ENCODE measurements around the gene EIF2S2. TPM values are rescaled to one million over a fixed set of nuclear protein-coding genes. Genes with fewer than 3 reads are reported as not detected.

The EIF2S2 gene
- total RNA-seq, 1 experiment from 2014 or later: 130 TPM

DNA sequence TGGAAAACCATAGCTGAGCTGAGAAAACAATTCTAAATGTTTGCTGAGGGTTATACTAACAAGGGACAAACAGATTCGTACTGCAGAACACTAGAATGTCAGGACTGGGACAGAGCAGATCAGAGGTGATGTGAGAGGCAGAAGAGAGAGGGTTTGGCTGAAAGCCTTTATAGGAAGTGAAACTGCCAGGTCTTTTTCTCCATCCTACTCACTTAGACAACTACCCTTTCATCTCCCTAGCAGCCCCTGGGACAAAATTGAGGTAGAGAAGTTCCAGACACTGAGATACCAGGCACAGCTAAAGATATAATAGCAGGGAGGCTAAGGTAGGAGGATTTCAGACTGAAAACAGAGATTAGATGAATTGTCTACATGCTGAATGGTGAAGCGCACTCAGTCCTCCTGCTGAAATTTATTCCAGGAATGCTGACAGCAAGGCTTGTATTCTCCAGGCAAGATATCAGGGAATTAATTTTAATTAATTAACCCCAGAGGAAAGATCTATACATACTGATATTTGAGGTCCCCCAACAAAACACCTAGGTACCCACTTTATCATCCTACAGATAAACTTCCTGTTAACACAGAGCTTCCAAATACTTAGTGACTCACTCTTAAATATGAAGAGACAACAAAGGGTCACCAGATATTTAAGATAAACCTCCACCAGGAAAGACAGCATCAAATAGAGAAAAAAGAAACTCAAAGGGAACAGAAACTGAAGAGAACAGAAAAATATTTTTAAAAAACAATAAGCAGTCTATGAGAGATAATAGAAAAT lies 12.6 kb upstream of the EIF2S2 start:
- no peaks in the 10 kb centered on the region for H3K36me3 ChIP-seq (ENCODE audit: insufficient read depth, low read length, poor library complexity, severe bottlenecking)
- no peaks in the 10 kb centered on the region for H3K4me1 ChIP-seq (ENCODE audit: insufficient read depth, low read length, poor library complexity, severe bottlenecking)
- CTCF ChIA-PET: no interaction called here
- BruUV-seq (replicated peaks): no TSS peak
- no peak overlapping the region for H3K27ac ChIP-seq (ENCODE audit: low read depth, low read length, poor library complexity, severe bottlenecking)
- no peaks in the 10 kb centered on the region for H3K27me3 ChIP-seq (replicated peaks; ENCODE audit: insufficient read depth, low read depth, low read length, poor library complexity)
- DNase-seq (ENCODE audit: low spot score): no peak
- TF ChIP-seq CTCF (conservative IDR thresholded peaks at IDR 0.05; ENCODE audit: low read depth, low read length) (no peak), EZH2 (IDR thresholded peaks at IDR 0.05; ENCODE audit: borderline replicate concordance, low read depth, low read length, poor library complexity, severe bottlenecking) (no peak)
- POLR2A ChIA-PET (ENCODE audit: low non-redundant PET): interaction anchor here (0.6 kb wide), 1 partner anchor 955 kb away, joined by 4 read pairs; no protein-coding TSS in a partner anchor
- intact Hi-C loops (cut with micrococcal nuclease; ENCODE audit: unreplicated experiment): loop anchor here (5.0 to 10.0 kb wide), 3 partner anchors 192 to 457 kb away; partner anchors contain the start of gene ACTL10
- no peak overlapping the region for H3K4me3 ChIP-seq (ENCODE audit: low read depth, low read length, poor library complexity, severe bottlenecking)
- no peaks in the 10 kb centered on the region for H3K9me3 ChIP-seq (ENCODE audit: low read depth, low read length, poor library complexity, severe bottlenecking)

GRCh38 chr20:34123309-34123708 lies 11.3 kb upstream of the EIF2S2 start:
- no peaks in the 10 kb centered on the region for H3K9me3 ChIP-seq (ENCODE audit: low read depth, low read length, poor library complexity, severe bottlenecking)
- no peak overlapping the region for H3K27ac ChIP-seq (ENCODE audit: low read depth, low read length, poor library complexity, severe bottlenecking)
- no peak overlapping the region for H3K4me3 ChIP-seq (ENCODE audit: low read depth, low read length, poor library complexity, severe bottlenecking)
- BruUV-seq (replicated peaks): no TSS peak
- no peaks in the 10 kb centered on the region for H3K36me3 ChIP-seq (ENCODE audit: insufficient read depth, low read length, poor library complexity, severe bottlenecking)
- no peaks in the 10 kb centered on the region for H3K4me1 ChIP-seq (ENCODE audit: insufficient read depth, low read length, poor library complexity, severe bottlenecking)
- DNase-seq (ENCODE audit: low spot score): no peak
- TF ChIP-seq CTCF (conservative IDR thresholded peaks at IDR 0.05; ENCODE audit: low read depth, low read length) (no peak), EZH2 (IDR thresholded peaks at IDR 0.05; ENCODE audit: borderline replicate concordance, low read depth, low read length, poor library complexity, severe bottlenecking) (no peak)
- H3K27me3 ChIP-seq (replicated peaks; ENCODE audit: insufficient read depth, low read depth, low read length, poor library complexity): no peaks in the 10 kb centered on the region
- ChIA-PET CTCF (interaction anchor here (0.6 kb wide), 1 partner anchor 519 kb away, joined by 4 read pairs; no protein-coding TSS in a partner anchor), POLR2A (ENCODE audit: low non-redundant PET) (no interaction called here)
- intact Hi-C loops (cut with micrococcal nuclease; ENCODE audit: unreplicated experiment): loop anchor here (10.0 kb wide), 1 partner anchor 329 kb away; no protein-coding TSS in a partner anchor

- H3K4me1 ChIP-seq (ENCODE audit: insufficient read depth, low read length, poor library complexity, severe bottlenecking): no peaks in the 10 kb centered on the region
- CTCF ChIA-PET: no interaction called here
- TF ChIP-seq CTCF (conservative IDR thresholded peaks at IDR 0.05; ENCODE audit: low read depth, low read length) (no peak), EZH2 (IDR thresholded peaks at IDR 0.05; ENCODE audit: borderline replicate concordance, low read depth, low read length, poor library complexity, severe bottlenecking) (no peak)
- no peak overlapping the region for H3K27ac ChIP-seq (ENCODE audit: low read depth, low read length, poor library complexity, severe bottlenecking)
- H3K36me3 ChIP-seq (ENCODE audit: insufficient read depth, low read length, poor library complexity, severe bottlenecking): no peaks in the 10 kb centered on the region
- no peak overlapping the region for H3K4me3 ChIP-seq (ENCODE audit: low read depth, low read length, poor library complexity, severe bottlenecking)
- H3K9me3 ChIP-seq (ENCODE audit: low read depth, low read length, poor library complexity, severe bottlenecking): no peaks in the 10 kb centered on the region
- H3K27me3 ChIP-seq (replicated peaks; ENCODE audit: insufficient read depth, low read depth, low read length, poor library complexity): no peaks in the 10 kb centered on the region
- BruUV-seq (replicated peaks): no TSS peak
- POLR2A ChIA-PET (ENCODE audit: low non-redundant PET): no interaction called here
- intact Hi-C loops (cut with micrococcal nuclease; ENCODE audit: unreplicated experiment): loop anchor here (10.0 kb wide), 1 partner anchor 328 kb away; no protein-coding TSS in a partner anchor
- DNase-seq (ENCODE audit: low spot score): no peak
Measured at GRCh38 chr20:34122274-34122980, 10.4 kb upstream of the EIF2S2 start.
